Measurements from ENCODE around the gene ATP9B.

ATP9B gene

DNA sequence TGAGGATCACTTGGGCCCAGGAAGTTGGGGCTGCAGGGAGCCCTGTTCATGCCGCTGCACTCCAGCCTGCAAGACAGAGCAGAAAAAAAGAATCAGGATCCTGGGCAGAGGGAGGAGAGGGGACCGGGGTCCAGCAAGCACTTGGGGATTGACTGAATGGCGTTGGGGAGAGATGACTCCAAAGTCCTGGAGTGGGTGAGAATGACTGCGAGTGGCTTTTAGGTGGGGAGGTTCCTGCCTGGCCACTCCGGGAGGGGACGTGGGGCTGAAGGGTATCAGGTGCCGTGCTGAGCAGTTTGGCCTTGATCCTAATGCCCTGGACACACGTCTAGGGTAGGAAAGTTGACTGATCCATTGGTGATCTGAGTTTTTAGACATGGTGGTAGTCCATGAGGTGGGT lies 323.0 kb downstream of the ATP9B start:
- no peak for TF ChIP-seq POLR2A (IDR thresholded peaks at IDR 0.05; ENCODE audit: low read depth, low read length)

DNA sequence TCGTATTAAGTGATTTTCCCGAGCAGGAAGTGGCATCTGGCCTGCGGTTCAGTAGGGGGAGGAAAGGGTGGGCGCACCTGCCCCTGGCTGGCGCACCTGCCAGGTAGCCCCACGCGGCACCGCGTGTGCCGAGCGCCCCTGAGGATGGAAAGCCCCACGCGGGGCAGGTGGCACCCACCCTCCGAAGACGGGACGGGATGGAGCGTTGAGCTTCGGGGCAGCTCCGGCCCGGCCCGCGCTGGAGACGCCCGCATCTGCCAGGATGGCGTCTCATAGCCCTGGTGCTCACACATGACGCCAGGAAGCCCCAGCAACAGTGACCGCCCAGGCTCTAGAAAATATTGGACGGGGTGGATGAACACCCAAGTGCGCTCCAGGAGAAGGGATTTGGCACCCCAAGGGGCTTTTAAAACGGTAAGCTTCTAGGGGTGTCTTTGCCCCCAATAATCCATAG lies 324.0 kb downstream of the ATP9B start:
- TF ChIP-seq POLR2A (IDR thresholded peaks at IDR 0.05; ENCODE audit: low read depth, low read length) = no peak
- DNase-seq (ENCODE audit: insufficient read length, low spot score) (peak; percentile 24), FAIRE-seq (no peak)

More for the DNA sequence above, 323.0 kb downstream of the ATP9B start:
- DNase-seq (ENCODE audit: insufficient read length, low spot score) (no peak), FAIRE-seq (no peak)

GRCh38 chr18:79393635-79394533 lies 324.7 kb downstream of the ATP9B start:
- FAIRE-seq = no peak
- peak; percentile 65 for DNase-seq (ENCODE audit: insufficient read length, low spot score)
- no peak; the same call in 1 of the 2 replicates for TF ChIP-seq POLR2A (IDR thresholded peaks at IDR 0.05; ENCODE audit: low read depth, low read length)

DNA sequence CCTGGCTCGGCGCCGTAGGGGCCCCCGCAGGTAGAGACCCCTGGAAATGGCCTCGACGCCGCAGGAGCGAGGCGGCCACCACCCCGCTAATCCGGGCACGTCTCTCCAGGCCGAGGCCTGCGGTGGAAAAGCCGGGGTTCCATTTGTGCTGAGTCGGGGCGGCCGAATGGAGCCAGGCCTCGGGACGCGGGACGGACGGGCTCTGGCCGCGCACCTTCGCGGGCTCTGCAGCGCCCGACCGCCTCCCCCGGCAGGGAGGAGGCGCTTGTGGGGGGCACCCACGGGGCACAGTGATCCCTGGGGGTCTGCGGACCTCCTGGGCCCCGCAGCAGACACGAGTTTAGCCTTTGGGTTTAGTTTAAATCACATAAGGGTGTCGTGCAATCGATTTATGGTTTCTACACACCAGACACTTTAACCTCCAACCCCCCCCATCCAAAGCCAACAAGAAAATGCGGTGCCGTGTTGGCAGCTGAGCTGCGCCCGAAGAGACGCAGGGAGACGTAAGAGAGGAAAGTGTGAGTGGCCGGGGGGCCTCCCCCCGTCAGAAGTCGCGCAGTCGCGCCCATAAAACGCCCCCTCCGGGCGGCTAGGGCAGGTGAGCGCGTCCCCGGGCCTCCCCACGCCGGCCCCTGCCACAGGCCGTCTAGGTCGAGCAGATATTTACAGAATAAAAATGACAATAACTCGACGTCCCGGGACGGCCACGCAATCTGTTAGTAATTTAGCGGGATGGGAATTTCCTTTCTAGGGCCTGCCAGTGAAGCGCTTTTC lies 325.5 kb downstream of the ATP9B start:
- FAIRE-seq (no peak), DNase-seq (ENCODE audit: insufficient read length, low spot score) (no peak)
- no peak for TF ChIP-seq POLR2A (IDR thresholded peaks at IDR 0.05; ENCODE audit: low read depth, low read length)

DNA sequence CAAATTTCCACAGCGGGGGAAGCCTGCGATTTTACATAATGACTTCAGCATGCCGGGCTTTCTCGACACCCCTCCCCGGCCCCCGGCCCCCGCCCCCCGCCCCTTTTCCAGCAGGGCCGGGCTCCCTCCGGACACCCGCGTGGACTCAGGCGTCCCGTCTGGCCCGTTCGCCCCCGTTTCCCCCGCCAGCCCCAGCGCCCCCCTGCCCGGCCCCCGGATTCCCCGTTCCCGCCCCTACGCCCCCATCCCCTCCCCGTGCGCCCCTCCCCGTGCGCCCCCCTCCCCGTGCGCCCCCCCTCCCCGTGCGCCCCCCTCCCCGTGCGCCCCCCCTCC lies 326.1 kb downstream of the ATP9B start:
- DNase-seq (ENCODE audit: insufficient read length, low spot score) (no peak), FAIRE-seq (no peak)
- TF ChIP-seq POLR2A (IDR thresholded peaks at IDR 0.05; ENCODE audit: low read depth, low read length) = no peak

DNA sequence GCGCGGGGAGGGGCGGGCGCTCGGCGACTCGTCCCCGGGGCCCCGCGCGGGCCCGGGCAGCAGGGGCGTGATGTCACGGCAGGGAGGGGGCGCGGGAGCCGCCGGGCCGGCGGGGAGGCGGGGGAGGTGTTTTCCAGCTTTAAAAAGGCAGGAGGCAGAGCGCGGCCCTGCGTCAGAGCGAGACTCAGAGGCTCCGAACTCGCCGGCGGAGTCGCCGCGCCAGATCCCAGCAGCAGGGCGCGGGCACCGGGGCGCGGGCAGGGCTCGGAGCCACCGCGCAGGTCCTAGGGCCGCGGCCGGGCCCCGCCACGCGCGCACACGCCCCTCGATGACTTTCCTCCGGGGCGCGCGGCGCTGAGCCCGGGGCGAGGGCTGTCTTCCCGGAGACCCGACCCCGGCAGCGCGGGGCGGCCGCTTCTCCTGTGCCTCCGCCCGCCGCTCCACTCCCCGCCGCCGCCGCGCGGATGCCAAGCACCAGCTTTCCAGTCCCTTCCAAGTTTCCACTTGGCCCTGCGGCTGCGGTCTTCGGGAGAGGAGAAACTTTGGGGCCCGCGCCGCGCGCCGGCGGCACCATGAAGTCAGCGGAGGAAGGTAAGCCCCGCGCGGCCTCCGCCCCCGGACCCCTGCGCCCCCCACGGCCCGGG lies 326.7 kb downstream of the ATP9B start, which contains the start of gene NFATC1:
Gene NFATC1, plus strand, starts transcription at position 170 of the 644 bp plus-strand sequence. Its CDS starts 295 bp downstream, at position 465.
- no peak for FAIRE-seq
- no peak; the same call in 1 of the 2 replicates for TF ChIP-seq POLR2A (IDR thresholded peaks at IDR 0.05; ENCODE audit: low read depth, low read length)
- peak; percentile 45 for DNase-seq (ENCODE audit: insufficient read length, low spot score)

- TF ChIP-seq POLR2A (IDR thresholded peaks at IDR 0.05; ENCODE audit: low read depth, low read length) = no peak
- no peak for DNase-seq (ENCODE audit: insufficient read length, low spot score)
- FAIRE-seq = no peak
Observed at GRCh38 chr18:79396431-79397246, 327.4 kb downstream of the ATP9B start.

GRCh38 chr18:79397247-79397829 lies 328.1 kb downstream of the ATP9B start:
- FAIRE-seq (no peak), DNase-seq (ENCODE audit: insufficient read length, low spot score) (no peak)
- no peak for TF ChIP-seq POLR2A (IDR thresholded peaks at IDR 0.05; ENCODE audit: low read depth, low read length)

DNA sequence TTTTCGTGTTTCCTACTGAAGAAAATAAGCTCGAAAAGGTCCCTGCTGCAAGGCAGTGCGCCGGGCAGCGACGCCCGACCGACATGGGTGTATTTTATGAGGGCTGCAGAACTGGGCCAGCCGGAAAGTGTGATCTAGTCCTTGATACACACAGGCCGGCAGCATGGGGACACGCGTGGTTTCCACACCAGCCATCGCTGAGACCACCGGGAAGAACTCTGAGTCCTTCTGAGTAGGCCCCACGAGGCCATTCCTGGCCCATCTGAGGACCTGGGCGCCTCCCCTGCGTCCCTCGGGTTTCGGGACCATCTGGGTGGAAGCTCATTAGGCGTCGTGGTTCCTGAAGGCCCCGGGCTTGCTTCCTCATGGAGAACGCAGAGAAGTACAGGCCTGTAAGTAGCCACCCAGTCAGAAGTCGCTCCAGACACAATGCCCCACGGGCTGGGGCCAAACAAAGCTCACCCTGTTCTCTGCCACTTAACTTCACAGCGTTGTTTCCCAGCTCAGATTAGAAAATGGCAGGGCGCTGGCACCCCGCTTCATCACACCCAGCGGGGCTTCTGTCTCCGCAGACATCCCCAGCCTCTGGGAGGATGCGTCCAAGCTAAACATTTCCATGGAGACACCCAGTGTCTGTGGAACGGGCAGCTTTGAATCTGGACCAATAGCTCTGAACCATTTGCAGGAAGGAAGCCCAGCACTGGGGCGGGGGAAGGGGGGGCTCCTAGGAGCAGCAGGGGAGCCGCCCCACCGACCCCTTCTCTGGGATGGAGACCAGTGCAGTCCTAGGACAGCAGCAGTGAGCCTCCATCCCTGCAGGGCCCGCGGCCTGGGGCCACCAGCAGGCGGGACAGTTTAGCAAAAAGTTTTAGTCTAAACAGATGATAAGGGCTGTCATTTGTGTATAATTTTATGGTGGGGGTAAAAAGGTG lies 328.9 kb downstream of the ATP9B start:
- FAIRE-seq (no peak), DNase-seq (ENCODE audit: insufficient read length, low spot score) (no peak)
- no peak for TF ChIP-seq POLR2A (IDR thresholded peaks at IDR 0.05; ENCODE audit: low read depth, low read length)

GRCh38 chr18:79399275-79400081 lies 330.3 kb downstream of the ATP9B start:
- FAIRE-seq (no peak), DNase-seq (ENCODE audit: insufficient read length, low spot score) (no peak)
- no peak for TF ChIP-seq POLR2A (IDR thresholded peaks at IDR 0.05; ENCODE audit: low read depth, low read length)

- DNase-seq (ENCODE audit: insufficient read length, low spot score) (no peak), FAIRE-seq (no peak)
- TF ChIP-seq POLR2A (IDR thresholded peaks at IDR 0.05; ENCODE audit: low read depth, low read length) = no peak
Observed at GRCh38 chr18:79400091-79400590, 330.9 kb downstream of the ATP9B start.

Measured in H54 (cell line).